GM18868 (cell line): ENCODE results near the gene CAMSAP3.

Source experiments
- ATAC-seq: cut with Tn5 transposase; IDR thresholded peaks from one replicate; pipeline ENCODE4 v1.9.1; 2021; ENCODE audit warnings: mild to moderate bottlenecking, moderate library complexity; ENCODE audit not compliant: unreplicated experiment

The CAMSAP3 gene

GRCh38 chr19:7610491-7611240 is 15.0 kb downstream of the CAMSAP3 start:
- ATAC-seq = no peak

- ATAC-seq = no peak
Observed at GRCh38 chr19:7611541-7612279, 16.0 kb downstream of the CAMSAP3 start.

- no peak for ATAC-seq
Observed at GRCh38 chr19:7612282-7613274, 16.9 kb downstream of the CAMSAP3 start.

GRCh38 chr19:7614859-7615741 is 19.4 kb downstream of the CAMSAP3 start:
- ATAC-seq = no peak

GRCh38 chr19:7617172-7617571 is 21.5 kb downstream of the CAMSAP3 start:
- no peak for ATAC-seq

GRCh38 chr19:7617735-7618134 is 22.1 kb downstream of the CAMSAP3 start:
- ATAC-seq = no peak

- no peak for ATAC-seq
Observed at GRCh38 chr19:7618348-7618747, 22.7 kb downstream of the CAMSAP3 start.

GRCh38 chr19:7618771-7619510 is 23.3 kb downstream of the CAMSAP3 start:
- no peak for ATAC-seq

- ATAC-seq = no peak
Observed at GRCh38 chr19:7619671-7620441, 24.2 kb downstream of the CAMSAP3 start.

GRCh38 chr19:7620442-7621412 is 25.1 kb downstream of the CAMSAP3 start:
- ATAC-seq = no peak

- ATAC-seq = no peak
Observed at GRCh38 chr19:7622933-7623685, 27.4 kb downstream of the CAMSAP3 start.

- no peak for ATAC-seq
Observed at GRCh38 chr19:7623725-7624603, 28.3 kb downstream of the CAMSAP3 start.

GRCh38 chr19:7624810-7625209 is 29.1 kb downstream of the CAMSAP3 start:
- ATAC-seq = no peak

GRCh38 chr19:7625763-7626372 is 30.2 kb downstream of the CAMSAP3 start:
- no peak for ATAC-seq

GRCh38 chr19:7627166-7627565 is 31.5 kb downstream of the CAMSAP3 start:
- no peak for ATAC-seq
